ENCODE data around the gene TBC1D22A. TPM values are rescaled to one million over a fixed set of nuclear protein-coding genes. Genes with fewer than 3 reads are reported as not detected.

The TBC1D22A gene
- total and polyA plus RNA-seq, 2 experiments from 2014 or later: 15.3 to 19.8 TPM

DNA sequence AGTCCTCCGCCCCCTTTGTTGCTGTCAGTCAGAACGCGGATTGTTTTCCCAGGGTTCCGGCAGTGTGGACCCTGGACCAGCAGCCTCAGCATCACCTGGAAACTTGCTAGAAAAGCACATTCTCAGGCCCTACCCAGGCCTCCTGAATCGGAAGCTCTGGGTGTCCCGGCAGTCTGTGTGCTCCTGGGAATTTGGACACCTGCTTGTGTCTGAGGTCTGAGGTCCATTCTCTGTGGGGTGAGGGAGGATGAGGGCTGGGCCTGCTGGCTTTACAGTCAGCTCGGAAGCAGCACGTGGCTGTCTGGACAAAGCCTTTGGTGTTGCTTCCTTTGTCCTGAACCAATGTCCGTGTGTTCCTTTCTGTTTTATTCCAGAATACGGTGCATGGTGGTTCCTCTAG is 299.7 kb downstream of the TBC1D22A start:
- WGBS (ENCODE audit: low lambda C conversion rate, missing lambda C conversion rate): 96% methylated on average over 10 of the region's 10 CpGs
- TF ChIP-seq EZH2 (IDR thresholded peaks at IDR 0.05; ENCODE audit: borderline replicate concordance) (no peak), EZH2phosphoT487 (IDR thresholded peaks at IDR 0.05; ENCODE audit: low read depth, severe bottlenecking, unreplicated experiment) (no peak)
- TF ChIP-seq, protein P1, sequence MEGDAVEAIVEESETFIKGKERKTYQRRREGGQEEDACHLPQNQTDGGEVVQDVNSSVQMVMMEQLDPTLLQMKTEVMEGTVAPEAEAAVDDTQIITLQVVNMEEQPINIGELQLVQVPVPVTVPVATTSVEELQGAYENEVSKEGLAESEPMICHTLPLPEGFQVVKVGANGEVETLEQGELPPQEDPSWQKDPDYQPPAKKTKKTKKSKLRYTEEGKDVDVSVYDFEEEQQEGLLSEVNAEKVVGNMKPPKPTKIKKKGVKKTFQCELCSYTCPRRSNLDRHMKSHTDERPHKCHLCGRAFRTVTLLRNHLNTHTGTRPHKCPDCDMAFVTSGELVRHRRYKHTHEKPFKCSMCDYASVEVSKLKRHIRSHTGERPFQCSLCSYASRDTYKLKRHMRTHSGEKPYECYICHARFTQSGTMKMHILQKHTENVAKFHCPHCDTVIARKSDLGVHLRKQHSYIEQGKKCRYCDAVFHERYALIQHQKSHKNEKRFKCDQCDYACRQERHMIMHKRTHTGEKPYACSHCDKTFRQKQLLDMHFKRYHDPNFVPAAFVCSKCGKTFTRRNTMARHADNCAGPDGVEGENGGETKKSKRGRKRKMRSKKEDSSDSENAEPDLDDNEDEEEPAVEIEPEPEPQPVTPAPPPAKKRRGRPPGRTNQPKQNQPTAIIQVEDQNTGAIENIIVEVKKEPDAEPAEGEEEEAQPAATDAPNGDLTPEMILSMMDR (IDR thresholded peaks at IDR 0.05; ENCODE audit: poor library complexity): no peak
- H3K79me2 ChIP-seq: no peaks in the 10 kb centered on the region

DNA sequence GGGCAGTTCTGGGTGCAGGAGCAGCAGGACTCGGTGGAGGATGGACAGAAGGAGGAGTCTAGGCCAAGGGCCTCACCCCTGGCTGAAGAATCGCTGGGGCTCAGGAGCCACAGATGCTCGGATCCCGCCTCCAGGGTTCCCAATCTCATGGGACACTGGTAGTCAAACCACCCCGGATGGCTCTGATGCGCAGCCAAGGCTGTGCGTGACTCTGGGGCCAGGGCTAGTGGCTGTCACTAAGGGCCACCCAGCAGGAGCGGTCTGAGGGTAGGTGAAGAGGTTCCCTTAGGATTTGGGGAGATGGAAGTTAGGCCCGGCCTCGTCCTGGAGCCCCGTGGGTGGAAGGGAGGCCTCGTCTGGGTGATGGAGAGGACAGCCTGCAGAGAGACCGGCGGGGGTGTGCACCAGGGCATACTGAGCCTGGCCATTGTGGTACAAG is 300.6 kb downstream of the TBC1D22A start:
- Histone ChIP-seq H4K20me1 (ENCODE audit: insufficient read depth, poor library complexity, severe bottlenecking) (no peaks in the 10 kb centered on the region), H3K79me2 (no peaks in the 10 kb centered on the region), H3K4me2 (no peak overlapping the region), H3K9me3 (ENCODE audit: low read depth) (no peaks in the 10 kb centered on the region), H3K4me1 (ENCODE audit: insufficient read depth) (no peaks in the 10 kb centered on the region), H3K9me2 (replicated peaks; ENCODE audit: insufficient read depth) (no peaks in the 10 kb centered on the region), H3K4me3 (no peak overlapping the region), H3K27ac (no peak overlapping the region), H2AFZ (no peak overlapping the region), H3K27me3 (no peaks in the 10 kb centered on the region), H3K36me3 (replicated peaks; ENCODE audit: insufficient read depth, low read depth) (no peaks in the 10 kb centered on the region)
- TF ChIP-seq EZH2phosphoT487 (IDR thresholded peaks at IDR 0.05; ENCODE audit: low read depth, severe bottlenecking, unreplicated experiment) (no peak), EZH2 (IDR thresholded peaks at IDR 0.05; ENCODE audit: borderline replicate concordance) (no peak)
- TF ChIP-seq, protein P1 (IDR thresholded peaks at IDR 0.05; ENCODE audit: poor library complexity): no peak
- DNase-seq (ENCODE audit: low spot score): no peak
- whole genome bisulfite sequencing (ENCODE audit: low lambda C conversion rate, missing lambda C conversion rate): 95% methylated on average over 14 of the region's 14 CpGs

More for the DNA sequence above, 299.7 kb downstream of the TBC1D22A start:
- H3K9me2 ChIP-seq (replicated peaks; ENCODE audit: insufficient read depth): no peaks in the 10 kb centered on the region
- DNase-seq (ENCODE audit: low spot score): no peak
- H3K4me2 ChIP-seq: no peak overlapping the region
- no peaks in the 10 kb centered on the region for H3K9me3 ChIP-seq (ENCODE audit: low read depth)
- H4K20me1 ChIP-seq (ENCODE audit: insufficient read depth, poor library complexity, severe bottlenecking): no peaks in the 10 kb centered on the region
- H3K27ac ChIP-seq: no peak overlapping the region
- no peaks in the 10 kb centered on the region for H3K4me1 ChIP-seq (ENCODE audit: insufficient read depth)
- H3K27me3 ChIP-seq: no peaks in the 10 kb centered on the region
- no peaks in the 10 kb centered on the region for H3K36me3 ChIP-seq (replicated peaks; ENCODE audit: insufficient read depth, low read depth)
- no peak overlapping the region for H3K4me3 ChIP-seq
- no peak overlapping the region for H2AFZ ChIP-seq

DNA sequence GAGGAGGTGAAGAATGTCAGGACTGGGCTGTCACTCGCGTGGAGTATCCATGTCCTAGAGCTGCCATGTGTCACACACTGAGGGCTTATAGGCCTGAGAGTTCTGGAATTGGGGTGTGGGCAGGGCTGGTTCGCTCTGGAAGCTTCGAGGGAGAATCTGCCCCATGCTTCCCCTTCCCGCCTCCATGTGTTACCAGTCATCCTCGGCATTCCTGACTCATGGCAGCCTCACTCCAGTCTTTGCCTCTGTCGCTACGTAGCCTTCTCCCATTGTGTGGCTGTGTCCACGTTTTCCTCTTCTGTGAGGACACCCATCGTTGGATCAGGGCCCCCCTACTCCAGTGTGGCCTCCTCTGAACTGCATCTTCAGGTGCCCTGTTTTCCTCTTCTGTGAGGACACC is 301.2 kb downstream of the TBC1D22A start:
- Histone ChIP-seq H3K4me1 (ENCODE audit: insufficient read depth) (no peaks in the 10 kb centered on the region), H3K9me2 (replicated peaks; ENCODE audit: insufficient read depth) (no peaks in the 10 kb centered on the region), H3K9me3 (ENCODE audit: low read depth) (no peaks in the 10 kb centered on the region), H3K4me2 (no peak overlapping the region), H3K27ac (no peak overlapping the region), H3K4me3 (no peak overlapping the region), H2AFZ (no peak overlapping the region), H3K27me3 (no peaks in the 10 kb centered on the region), H3K79me2 (no peaks in the 10 kb centered on the region), H4K20me1 (ENCODE audit: insufficient read depth, poor library complexity, severe bottlenecking) (no peaks in the 10 kb centered on the region), H3K36me3 (replicated peaks; ENCODE audit: insufficient read depth, low read depth) (no peaks in the 10 kb centered on the region)
- WGBS (ENCODE audit: low lambda C conversion rate, missing lambda C conversion rate): 96% methylated on average over 10 of the region's 10 CpGs
- TF ChIP-seq, protein P1 (IDR thresholded peaks at IDR 0.05; ENCODE audit: poor library complexity): no peak
- TF ChIP-seq EZH2 (IDR thresholded peaks at IDR 0.05; ENCODE audit: borderline replicate concordance): no peak
- no peak for TF ChIP-seq EZH2phosphoT487 (IDR thresholded peaks at IDR 0.05; ENCODE audit: low read depth, severe bottlenecking, unreplicated experiment)
- DNase-seq (ENCODE audit: low spot score): no peak

DNA sequence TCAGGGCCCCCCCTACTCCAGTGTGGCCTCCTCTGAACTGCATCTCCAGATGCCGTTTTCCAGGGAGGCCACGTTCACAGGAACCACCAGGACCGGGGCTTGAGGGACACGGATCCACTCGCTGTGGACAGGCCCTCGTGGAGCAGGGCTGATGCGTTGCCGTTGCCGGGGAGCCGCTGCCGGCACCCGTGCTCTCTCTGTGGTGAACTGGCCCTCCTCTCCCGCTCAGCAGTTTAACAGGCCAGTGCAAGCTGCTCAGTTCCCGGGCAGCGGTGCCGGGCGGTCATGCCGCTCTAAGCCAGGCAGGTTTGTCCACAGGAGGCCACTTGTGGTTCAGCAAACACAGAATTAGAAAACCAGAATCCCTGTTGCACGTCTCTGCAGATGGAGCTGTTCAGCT is 301.6 kb downstream of the TBC1D22A start:
- Histone ChIP-seq H3K36me3 (replicated peaks; ENCODE audit: insufficient read depth, low read depth) (no peaks in the 10 kb centered on the region), H3K79me2 (no peaks in the 10 kb centered on the region), H2AFZ (no peak overlapping the region), H3K27me3 (no peaks in the 10 kb centered on the region), H4K20me1 (ENCODE audit: insufficient read depth, poor library complexity, severe bottlenecking) (no peaks in the 10 kb centered on the region), H3K4me2 (no peak overlapping the region), H3K9me2 (replicated peaks; ENCODE audit: insufficient read depth) (no peaks in the 10 kb centered on the region), H3K9me3 (ENCODE audit: low read depth) (no peaks in the 10 kb centered on the region), H3K4me1 (ENCODE audit: insufficient read depth) (no peaks in the 10 kb centered on the region), H3K4me3 (no peak overlapping the region), H3K27ac (no peak overlapping the region)
- no peak for DNase-seq (ENCODE audit: low spot score)
- no peak for TF ChIP-seq EZH2 (IDR thresholded peaks at IDR 0.05; ENCODE audit: borderline replicate concordance)
- TF ChIP-seq, protein P1 (IDR thresholded peaks at IDR 0.05; ENCODE audit: poor library complexity): no peak
- no peak for TF ChIP-seq EZH2phosphoT487 (IDR thresholded peaks at IDR 0.05; ENCODE audit: low read depth, severe bottlenecking, unreplicated experiment)
- WGBS (ENCODE audit: low lambda C conversion rate, missing lambda C conversion rate): 95% methylated on average over 19 of the region's 19 CpGs
